Measurements from ENCODE around the gene PRM1. TPM values are rescaled to one million over a fixed set of nuclear protein-coding genes. Genes with fewer than 3 reads are reported as not detected.

The PRM1 gene
- total and polyA plus RNA-seq, 2 of the 13 experiments (the other 11 are each of a cell fraction or from before 2014, with no cell fraction given) = not detected

- peak; percentile 51 for TF ChIP-seq UBTF (CRISPR knock-in tag; IDR thresholded peaks at IDR 0.05)
- TF ChIP-seq KLF6 (CRISPR knock-in tag; IDR thresholded peaks at IDR 0.05) = peak; percentile 46; the same call in 1 of the 2 replicates
- TF ChIP-seq ZNF598 (CRISPR knock-in tag; IDR thresholded peaks at IDR 0.05; ENCODE audit: borderline replicate concordance) = peak; percentile 81; the same call in 1 of the 2 replicates
- TF ChIP-seq HNRNPL (IDR thresholded peaks at IDR 0.05; ENCODE audit: low read depth, low read length) = peak; percentile 98
- TF ChIP-seq SP5 (CRISPR knock-in tag; IDR thresholded peaks at IDR 0.05; ENCODE audit: borderline replicate concordance, low read depth) = 0 out of 2 replicates have a peak, but pooled peaks have one; percentile 33
- TF ChIP-seq SMAD3 (CRISPR knock-in tag; IDR thresholded peaks at IDR 0.05) = peak; percentile 29; the same call in 1 of the 2 replicates
- TF ChIP-seq, protein P1, sequence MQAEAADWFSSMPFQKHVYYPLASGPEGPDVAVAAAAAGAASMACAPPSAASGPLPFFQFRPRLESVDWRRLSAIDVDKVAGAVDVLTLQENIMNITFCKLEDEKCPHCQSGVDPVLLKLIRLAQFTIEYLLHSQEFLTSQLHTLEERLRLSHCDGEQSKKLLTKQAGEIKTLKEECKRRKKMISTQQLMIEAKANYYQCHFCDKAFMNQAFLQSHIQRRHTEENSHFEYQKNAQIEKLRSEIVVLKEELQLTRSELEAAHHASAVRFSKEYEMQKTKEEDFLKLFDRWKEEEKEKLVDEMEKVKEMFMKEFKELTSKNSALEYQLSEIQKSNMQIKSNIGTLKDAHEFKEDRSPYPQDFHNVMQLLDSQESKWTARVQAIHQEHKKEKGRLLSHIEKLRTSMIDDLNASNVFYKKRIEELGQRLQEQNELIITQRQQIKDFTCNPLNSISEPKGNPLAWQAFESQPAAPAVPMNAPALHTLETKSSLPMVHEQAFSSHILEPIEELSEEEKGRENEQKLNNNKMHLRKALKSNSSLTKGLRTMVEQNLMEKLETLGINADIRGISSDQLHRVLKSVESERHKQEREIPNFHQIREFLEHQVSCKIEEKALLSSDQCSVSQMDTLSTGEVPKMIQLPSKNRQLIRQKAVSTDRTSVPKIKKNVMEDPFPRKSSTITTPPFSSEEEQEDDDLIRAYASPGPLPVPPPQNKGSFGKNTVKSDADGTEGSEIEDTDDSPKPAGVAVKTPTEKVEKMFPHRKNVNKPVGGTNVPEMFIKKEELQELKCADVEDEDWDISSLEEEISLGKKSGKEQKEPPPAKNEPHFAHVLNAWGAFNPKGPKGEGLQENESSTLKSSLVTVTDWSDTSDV (CRISPR knock-in tag; IDR thresholded peaks at IDR 0.05) = peak; percentile 26; the same call in 1 of the 2 replicates
- peak; percentile 64 for TF ChIP-seq RARA (CRISPR knock-in tag; IDR thresholded peaks at IDR 0.05)
- 0 out of 2 replicates have a peak, but pooled peaks have one; percentile 19 for TF ChIP-seq ZNF335 (CRISPR knock-in tag; IDR thresholded peaks at IDR 0.05)
- TF ChIP-seq PCBP1 (IDR thresholded peaks at IDR 0.05; ENCODE audit: borderline replicate concordance, low read depth, low read length) = no peak
- peak; percentile 89 for TF ChIP-seq ZNF891 (CRISPR knock-in tag; IDR thresholded peaks at IDR 0.05)
- TF ChIP-seq ZNF552 (CRISPR knock-in tag; IDR thresholded peaks at IDR 0.05; ENCODE audit: borderline replicate concordance) = 0 out of 2 replicates have a peak, but pooled peaks have one; percentile 70
- peak; percentile 78 for TF ChIP-seq GATAD2A (CRISPR knock-in tag; IDR thresholded peaks at IDR 0.05)
- peak; percentile 25; the same call in 1 of the 2 replicates for TF ChIP-seq ZNF30 (CRISPR knock-in tag; IDR thresholded peaks at IDR 0.05)
- TF ChIP-seq FOXM1 (CRISPR knock-in tag; IDR thresholded peaks at IDR 0.05) = no peak
- peak; percentile 47; the same call in 1 of the 2 replicates for TF ChIP-seq POGZ (CRISPR knock-in tag; IDR thresholded peaks at IDR 0.05)
- TF ChIP-seq ZNF605 (CRISPR knock-in tag; IDR thresholded peaks at IDR 0.05) = peak; percentile 84
- TF ChIP-seq ZNF782 (CRISPR knock-in tag; IDR thresholded peaks at IDR 0.05; ENCODE audit: borderline replicate concordance) = 0 out of 2 replicates have a peak, but pooled peaks have one; percentile 3
- TF ChIP-seq ZNF33A (CRISPR knock-in tag; IDR thresholded peaks at IDR 0.05; ENCODE audit: borderline replicate concordance) = 0 out of 2 replicates have a peak, but pooled peaks have one; percentile 42
- TF ChIP-seq KMT2B (CRISPR knock-in tag; IDR thresholded peaks at IDR 0.05) = peak; percentile 33; the same call in 1 of the 2 replicates
- no peak for TF ChIP-seq PLSCR1 (CRISPR knock-in tag; IDR thresholded peaks at IDR 0.05; ENCODE audit: borderline replicate concordance)
- peak; percentile 18 for TF ChIP-seq ZKSCAN8 (CRISPR knock-in tag; IDR thresholded peaks at IDR 0.05; ENCODE audit: borderline replicate concordance)
- no peak for TF ChIP-seq FIP1L1 (IDR thresholded peaks at IDR 0.05; ENCODE audit: borderline replicate concordance, insufficient read depth, low read depth, low read length)
- TF ChIP-seq ZNF34 (CRISPR knock-in tag; IDR thresholded peaks at IDR 0.05; ENCODE audit: borderline replicate concordance) = 0 out of 2 replicates have a peak, but pooled peaks have one; percentile 19
Observed at GRCh38 chr16:11258553-11259492, 22.3 kb downstream of the PRM1 start (continued).
